OCI-LY3 (cell line): ENCODE data around the gene WBP1.

Source experiments
- CTCF ChIP-seq: fragments of 200-600, 300-600 bp; sonication (generic); IDR thresholded peaks from 2 replicates; pipeline ENCODE4 v1.5.1; 2014; ENCODE audit warnings: antibody characterized with exemption, low read length, low read depth
- EZH2phosphoT487 ChIP-seq: fragments of 200-600 bp; shearing (Covaris generic); IDR thresholded peaks from 2 replicates; pipeline ENCODE4 v1.6.1; 2018; ENCODE audit warnings: antibody characterized with exemption, mixed run types, low read depth

- TF ChIP-seq CTCF (no peak), EZH2phosphoT487 (no peak)
Measured at GRCh38 chr2:74501335-74502071, 43.3 kb downstream of the WBP1 start.
